Stomach (tissue), 9 donors: ENCODE measurements around the gene HTRA2. TPM values are rescaled to one million over a fixed set of nuclear protein-coding genes. Genes with fewer than 3 reads are reported as not detected.

Source experiments
- DNase-seq, 2 donors: peaks; one replicate each; pipeline versions ENCODE4 v3.0.0 to v3.0.0-alpha.2; 2013 to 2019
- H3K27ac ChIP-seq, 5 donors: fragments of 200-600 bp in 4 of 5; sonication (generic) in 4 of 5; one replicate each; pipeline ENCODE4 v1.5.1; 2013 to 2019; ENCODE audit warnings: mild to moderate bottlenecking in 1 of 5, moderate library complexity in 1 of 5
- H3K27me3 ChIP-seq, 3 donors: fragments of 200-600 bp; sonication (generic); one replicate each; pipeline ENCODE4 v1.5.1; 2017 to 2019; ENCODE audit warnings: mixed run types in 1 of 3
- H3K36me3 ChIP-seq, 4 donors: fragments of 200-600 bp; sonication (generic); 1 replicate in 3 of 4; 2 replicates in 1 of 4; pipeline ENCODE4 v1.5.1; 2016 to 2019
- H3K4me1 ChIP-seq, 4 donors: fragments of 200-600 bp; sonication (generic); one replicate each; pipeline ENCODE4 v1.5.1; 2016 to 2019
- H3K4me3 ChIP-seq, 4 donors: fragments of 200-600 bp; sonication (generic) in 3 of 4; one replicate each; pipeline ENCODE4 v1.5.1; 2016 to 2019; ENCODE audit warnings: mild to moderate bottlenecking in 1 of 4
- H3K9me3 ChIP-seq, 4 donors: fragments of 200-600 bp; sonication (generic); one replicate each; pipeline ENCODE4 v1.5.1; 2016 to 2019
- CTCF ChIP-seq, 7 experiments: fragments of 450-650 bp in 4 of 7; fragments of 200-600 bp in 3 of 7; sonication (generic) in 3 of 7; IDR thresholded peaks; one replicate each; pipeline ENCODE4 v1.5.1; 2016 to 2019; ENCODE audit warnings: antibody characterized with exemption in 7 of 7, control low read depth in 2 of 7, mild to moderate bottlenecking in 1 of 7
- EP300 ChIP-seq: sonication (generic); formaldehyde crosslinking; IDR thresholded peaks from one replicate; pipeline ENCODE4 v1.6.1; 2017; ENCODE audit warnings: antibody characterized with exemption
- POLR2A ChIP-seq, 4 donors: fragments of 450-650 bp; IDR thresholded peaks; one replicate each; pipeline ENCODE4 v1.6.1; 2016; ENCODE audit warnings: antibody characterized with exemption in 4 of 4, control low read depth in 2 of 4, mild to moderate bottlenecking in 1 of 4, moderate library complexity in 1 of 4
- POLR2AphosphoS5 ChIP-seq, 3 donors: sonication (generic); formaldehyde crosslinking; IDR thresholded peaks; one replicate each; pipeline ENCODE4 v1.6.1; 2016; ENCODE audit warnings: antibody characterized with exemption in 3 of 3
- WGBS, 5 donors: extraction: QIAGEN DNeasy Blood & Tissue Kit in 3 of 5; methylation state at CpG; one replicate each; pipeline versions ENCODE4 v1.1.5 to v1.1.7; 2013 to 2018; 5-methylcytosine and 5-hydroxymethylcytosine counted together
- intact Hi-C: fragments of 100-400 bp; cut with DNase I; formaldehyde crosslinking; loops from one replicate; pipeline ENCODE4 v1.15.1; 2023; ENCODE audit warnings: low total_unique reads
- polyA plus RNA-seq, 3 donors: library from polyadenylated mRNA; stranded (reverse); fragments of 200-250 nt; gene quantifications; one replicate each; pipeline ENCODE4 v1.2.3, GENCODE V29; 2013
- total RNA-seq, 5 donors: library from RNA; depleted of rRNA; stranded (reverse); fragments of >200 nt; gene quantifications; one replicate each; pipeline versions ENCODE4 v1.1.0 to v1.2.3, GENCODE V29; 2014 to 2016
- donor health status: healthy with polysubstance abuse.
- donor health status: Bipolar disorder and iron deficiency.
- donor health status: healthy.

Gene HTRA2
- total and polyA plus RNA-seq, 8 donors: 7.6 to 60.0 (median 25.0) TPM

DNA sequence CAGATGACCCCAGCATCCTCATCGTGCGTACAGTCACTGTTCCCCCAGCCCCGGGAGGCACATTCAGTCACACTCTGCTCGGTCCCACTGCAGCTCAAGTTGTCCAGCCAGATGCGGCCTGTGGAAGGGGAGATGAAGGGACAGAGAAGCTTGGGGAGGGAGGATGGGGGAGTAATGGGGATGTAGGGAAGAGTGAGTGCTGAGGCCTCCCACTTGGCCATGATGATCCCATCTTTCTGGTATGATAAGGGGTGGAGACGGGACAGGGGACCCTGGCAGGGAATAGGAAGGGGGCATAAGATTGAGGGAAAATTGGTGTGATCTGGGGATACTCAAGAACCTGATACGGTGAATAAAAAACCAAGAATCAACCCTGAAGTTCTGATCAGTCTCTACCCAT is 20.5 kb downstream of the HTRA2 start:
- intact Hi-C loops: no loop called here
- 89 to 91% (median 91%) methylated on average over 7 of the region's 7 CpGs for WGBS, 5 donors
- Histone ChIP-seq H3K9me3 (no peaks in the 10 kb centered on the region), H3K4me1 (peaks cover 14 to 46% (median 36%) of the 10 kb centered on the region in 4 donors), H3K27me3 (peaks cover 0 to 5% (median 0%) of the 10 kb centered on the region in 3 donors), H3K36me3 (no peaks in the 10 kb centered on the region), H3K27ac (no peak overlapping the region), H3K4me3 (no peak overlapping the region)
- no peak for DNase-seq
- TF ChIP-seq CTCF (IDR thresholded peaks at IDR 0.05): no peak
- TF ChIP-seq EP300: no peak
- no peak for TF ChIP-seq POLR2AphosphoS5 (IDR thresholded peaks at IDR 0.05)

DNA sequence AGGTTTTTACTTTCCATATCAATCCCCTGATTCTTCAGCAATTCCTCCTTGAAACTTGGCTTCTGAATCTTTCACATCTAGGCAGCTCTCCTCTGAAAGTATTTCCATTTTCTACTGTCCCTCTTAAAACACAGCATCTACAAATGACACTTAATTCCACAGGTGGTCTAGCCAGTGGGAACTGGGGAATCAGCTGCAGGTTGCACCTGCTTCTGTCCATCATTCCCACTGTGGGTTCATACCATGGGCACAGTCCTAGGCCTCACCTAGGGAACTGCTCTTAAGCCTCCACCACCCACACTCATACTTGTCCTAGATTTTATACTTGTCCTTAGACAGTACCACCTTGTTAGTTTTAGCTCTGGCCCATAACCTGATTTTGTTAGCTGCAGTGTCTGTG is 21.8 kb downstream of the HTRA2 start:
- intact Hi-C loops: no loop called here
- H3K4me1 ChIP-seq: peaks cover 14 to 59% (median 43%) of the 10 kb centered on the region in 4 donors
- H3K27me3 ChIP-seq: peaks cover 0 to 5% (median 0%) of the 10 kb centered on the region in 3 donors
- no peaks in the 10 kb centered on the region for H3K9me3 ChIP-seq
- H3K27ac ChIP-seq: no peak overlapping the region
- H3K4me3 ChIP-seq: no peak overlapping the region
- no peak for DNase-seq
- peaks cover 3 to 8% (median 4%) of the 10 kb centered on the region in 4 donors for H3K36me3 ChIP-seq
- TF ChIP-seq CTCF (IDR thresholded peaks at IDR 0.05) (no peak), EP300 (no peak), POLR2AphosphoS5 (IDR thresholded peaks at IDR 0.05) (no peak), POLR2A (IDR thresholded peaks at IDR 0.05) (no peak)

GRCh38 chr2:74551942-74552913 is 22.5 kb downstream of the HTRA2 start:
- WGBS, 5 donors: 78 to 90% (median 85%) methylated on average over 12 to 21 of the region's 21 CpGs

More at GRCh38 chr2:74551942-74552913, 22.5 kb downstream of the HTRA2 start:
- H3K27ac ChIP-seq: no peak overlapping the region
- no peak for DNase-seq
- no peak overlapping the region for H3K4me3 ChIP-seq
- H3K27me3 ChIP-seq: peaks cover 0 to 5% (median 0%) of the 10 kb centered on the region in 3 donors
- H3K4me1 ChIP-seq: peaks cover 14 to 66% (median 43%) of the 10 kb centered on the region in 4 donors
- H3K36me3 ChIP-seq: peaks cover 8 to 14% (median 10%) of the 10 kb centered on the region in 4 donors
- TF ChIP-seq POLR2A (IDR thresholded peaks at IDR 0.05) (no peak), CTCF (IDR thresholded peaks at IDR 0.05) (no peak), POLR2AphosphoS5 (IDR thresholded peaks at IDR 0.05) (no peak), EP300 (no peak)
- intact Hi-C loops: no loop called here
- no peaks in the 10 kb centered on the region for H3K9me3 ChIP-seq
